ENCODE data around the gene HECTD3.

Gene HECTD3

DNA sequence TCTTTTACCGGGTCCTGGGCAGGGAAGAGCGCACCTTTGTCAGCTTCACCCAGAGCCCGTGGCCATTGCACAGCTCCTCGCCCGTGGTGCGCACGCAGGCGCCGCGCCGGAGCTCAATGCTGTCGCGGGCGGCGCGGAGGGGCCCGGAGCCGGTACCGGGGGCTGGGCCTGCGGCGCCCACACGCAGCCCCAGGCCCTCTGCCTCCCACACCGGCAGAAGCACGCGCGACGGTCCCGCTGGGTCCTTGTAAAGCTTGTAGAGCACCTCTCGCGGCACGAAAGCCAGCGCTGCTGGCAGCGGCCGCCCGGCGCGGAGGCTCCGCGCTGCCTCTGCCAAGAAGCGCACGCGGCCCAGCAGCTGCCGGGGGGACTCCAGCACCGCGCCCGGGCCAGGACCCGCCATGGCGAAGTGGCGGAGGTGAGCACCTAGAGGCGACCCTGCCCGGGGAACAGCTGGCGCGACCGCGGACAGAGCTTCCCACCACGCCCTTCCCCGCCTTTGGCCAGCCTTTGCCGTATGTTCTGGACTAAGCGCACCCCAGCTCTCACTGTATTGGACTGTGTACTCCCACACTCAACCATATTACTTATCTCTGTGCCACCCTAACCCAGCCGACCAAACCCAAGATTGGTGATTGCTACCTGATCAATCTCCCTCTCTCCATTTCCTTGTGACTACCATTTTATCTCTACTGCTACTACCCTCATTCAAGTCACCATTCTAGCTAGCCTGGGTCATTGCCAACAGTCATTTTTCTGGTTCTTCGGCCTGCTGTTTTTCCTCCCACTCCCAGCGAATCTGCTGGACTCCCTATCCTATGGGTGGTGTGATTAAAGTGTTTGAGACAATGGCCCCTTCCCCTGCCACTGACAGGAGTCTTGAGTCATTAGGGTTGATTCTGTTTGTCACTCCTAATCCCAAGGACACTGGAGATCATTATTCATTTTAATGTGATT lies at the start of gene HECTD3:
HECTD3 (minus strand) TSS at position 470 of the 957 bp plus-strand sequence; CDS start at position 403, 67 bp downstream.
- in situ Hi-C loops (cut with MboI; ENCODE audit: low pct_unique_long_range_greater_than_20kb, low sequenced_read_pairs), result loop anchor here (10.0 kb wide), 2 partner anchors 284 to 484 kb away; partner anchors contain the start of gene TESK2
- DNase-seq, result peak; percentile 85

DNA sequence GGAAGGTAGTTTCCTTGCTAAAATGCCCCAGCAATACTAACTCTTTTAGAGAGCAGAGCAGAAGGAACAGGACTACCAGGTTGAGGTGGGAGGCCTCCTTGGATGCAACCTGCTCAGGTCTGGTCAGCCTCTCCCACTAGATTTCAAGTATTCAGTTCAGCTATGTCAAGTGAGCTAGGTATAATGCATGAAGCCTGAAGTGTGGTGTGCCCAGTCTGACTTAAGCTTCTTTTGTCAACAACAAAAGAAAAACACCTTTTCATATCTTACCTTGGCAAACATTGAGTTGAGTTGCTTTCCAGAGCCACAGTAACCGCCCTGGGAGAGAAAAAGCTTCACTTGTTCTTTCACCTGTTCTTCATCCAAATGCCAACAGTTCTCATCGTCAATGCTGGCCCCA lies 48.7 kb upstream of the HECTD3 start:
- in situ Hi-C loops (cut with MboI; ENCODE audit: low pct_unique_long_range_greater_than_20kb, low sequenced_read_pairs), result no loop called here

DNA sequence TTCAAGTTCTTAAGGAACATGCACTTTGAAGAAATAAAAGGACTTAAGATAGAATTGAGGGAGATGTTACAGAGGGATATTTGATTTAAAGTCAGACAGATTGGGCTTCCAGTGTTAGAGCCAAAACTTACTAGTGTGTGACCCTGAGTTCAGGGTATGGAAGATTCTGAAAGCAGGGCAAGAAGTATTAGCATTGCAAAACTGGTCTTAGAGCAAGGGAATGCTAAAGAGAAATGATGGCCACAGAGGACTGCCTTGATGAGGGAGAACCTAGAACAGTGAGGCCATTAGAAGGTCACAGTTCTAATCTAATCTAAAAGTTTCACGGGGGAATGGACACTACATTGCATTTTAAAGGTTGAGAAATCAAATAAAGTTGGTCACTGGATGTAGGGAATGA lies 46.4 kb upstream of the HECTD3 start:
- in situ Hi-C loops (cut with MboI; ENCODE audit: low pct_unique_long_range_greater_than_20kb, low sequenced_read_pairs), result no loop called here
- DNase-seq, result no peak

More for the DNA sequence above, 48.7 kb upstream of the HECTD3 start:
- DNase-seq, result no peak

GRCh38 chr1:45051005-45051772 lies 40.1 kb upstream of the HECTD3 start:
- in situ Hi-C loops (cut with MboI; ENCODE audit: low pct_unique_long_range_greater_than_20kb, low sequenced_read_pairs), result no loop called here
- no peak for DNase-seq

GRCh38 chr1:45047032-45047431 lies 35.9 kb upstream of the HECTD3 start:
- DNase-seq, result no peak
- in situ Hi-C loops (cut with MboI; ENCODE audit: low pct_unique_long_range_greater_than_20kb, low sequenced_read_pairs), result no loop called here

DNA sequence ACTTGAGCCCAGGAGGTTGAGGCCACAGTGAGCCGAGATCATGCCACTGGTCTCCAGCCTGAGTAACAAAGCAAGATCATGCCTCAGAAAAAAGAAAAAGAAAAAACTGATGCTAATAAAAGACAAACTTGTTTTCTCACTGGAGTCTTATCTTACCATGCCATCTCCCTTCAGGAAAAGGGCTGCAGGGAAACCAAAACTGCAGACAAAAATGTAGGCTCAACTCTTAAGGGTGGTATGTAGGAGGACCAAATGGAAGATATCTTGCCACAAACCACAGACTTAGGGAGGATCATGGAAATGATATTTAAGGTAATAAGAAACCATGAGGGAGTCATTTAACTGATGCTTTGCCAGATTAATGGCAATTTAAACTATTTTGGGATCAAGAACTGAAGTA lies 33.8 kb upstream of the HECTD3 start:
- no peak for DNase-seq
- in situ Hi-C loops (cut with MboI; ENCODE audit: low pct_unique_long_range_greater_than_20kb, low sequenced_read_pairs), result no loop called here

DNA sequence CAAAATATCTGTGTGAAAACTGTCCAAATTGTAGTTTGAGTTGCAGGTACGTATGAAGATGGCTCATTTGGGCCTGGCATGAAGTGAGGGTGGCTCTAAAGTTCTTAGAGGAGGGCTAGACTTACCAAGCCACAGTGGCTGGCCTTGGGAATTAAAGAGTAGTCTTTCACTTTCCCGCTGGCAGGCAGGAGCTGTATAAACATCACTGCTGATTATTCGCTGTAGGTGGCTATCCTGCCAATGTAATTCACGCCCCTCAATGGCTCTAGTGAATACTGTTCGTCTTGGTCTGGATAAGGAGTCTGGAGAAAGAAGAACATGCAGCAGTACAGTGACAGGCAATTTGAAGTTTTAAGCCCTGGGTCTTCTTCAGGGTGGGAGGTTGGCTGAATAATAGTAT lies 32.0 kb upstream of the HECTD3 start:
- DNase-seq, result no peak
- in situ Hi-C loops (cut with MboI; ENCODE audit: low pct_unique_long_range_greater_than_20kb, low sequenced_read_pairs), result no loop called here

DNA sequence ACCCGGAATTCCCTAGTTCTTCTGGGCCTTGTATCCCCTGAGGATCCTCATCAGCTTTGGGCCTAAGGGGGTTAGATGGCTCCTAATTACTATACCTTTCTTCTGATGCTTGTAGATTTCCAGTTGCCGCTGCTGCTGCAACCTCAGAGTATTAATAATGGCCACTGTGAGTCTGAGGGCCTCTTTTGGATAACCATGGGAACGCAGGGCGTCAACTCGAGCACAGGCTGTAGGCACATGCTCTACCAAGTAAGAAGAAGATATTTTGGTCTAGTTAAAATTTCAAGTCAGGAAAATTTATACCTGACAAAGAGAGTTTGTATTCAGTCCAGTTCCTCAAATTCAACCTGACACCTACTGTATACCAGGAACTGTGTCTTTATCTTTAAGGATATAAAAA lies 29.2 kb upstream of the HECTD3 start:
- in situ Hi-C loops (cut with MboI; ENCODE audit: low pct_unique_long_range_greater_than_20kb, low sequenced_read_pairs), result no loop called here
- no peak for DNase-seq

DNA sequence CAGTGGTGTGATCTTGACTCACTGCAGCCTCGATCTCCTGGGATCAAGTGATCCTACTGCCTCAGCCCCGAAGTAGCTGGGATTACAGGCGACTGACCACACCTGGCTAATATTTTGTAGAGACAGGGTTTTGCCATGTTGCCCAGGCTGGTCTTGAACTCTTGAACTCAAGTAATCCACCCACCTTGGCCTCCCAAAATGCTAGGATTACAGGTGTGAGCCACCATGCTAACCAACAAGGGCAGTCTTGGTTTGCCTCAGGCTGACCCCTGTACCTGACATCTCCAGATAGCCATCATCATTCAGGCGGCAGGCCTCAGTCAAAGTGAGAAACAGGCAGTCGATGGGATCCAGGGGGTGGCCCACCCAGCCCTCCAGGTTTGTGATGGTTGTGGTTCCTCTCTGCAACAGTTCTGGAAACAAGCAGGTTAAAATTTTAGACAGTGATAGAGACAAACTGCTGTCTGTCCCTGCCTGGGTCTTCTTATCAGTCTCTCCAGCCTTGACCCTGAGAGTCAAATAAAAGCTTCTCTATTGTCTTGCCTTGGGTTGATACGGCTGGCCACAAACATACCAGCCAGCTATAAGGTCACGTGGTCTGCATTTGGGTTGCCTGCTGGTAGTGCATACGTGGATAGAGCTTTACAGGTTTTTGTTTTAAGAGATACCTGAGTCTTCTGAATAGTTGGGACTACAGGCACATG lies 27.7 kb upstream of the HECTD3 start:
- no peak for DNase-seq
- in situ Hi-C loops (cut with MboI; ENCODE audit: low pct_unique_long_range_greater_than_20kb, low sequenced_read_pairs), result no loop called here

- in situ Hi-C loops (cut with MboI; ENCODE audit: low pct_unique_long_range_greater_than_20kb, low sequenced_read_pairs), result no loop called here
- no peak for DNase-seq
These were observed 27.1 kb upstream of the HECTD3 start for GRCh38 chr1:45038240-45038639.

GRCh38 chr1:45037456-45037855 lies 26.3 kb upstream of the HECTD3 start:
- DNase-seq, result no peak
- in situ Hi-C loops (cut with MboI; ENCODE audit: low pct_unique_long_range_greater_than_20kb, low sequenced_read_pairs), result no loop called here

DNA sequence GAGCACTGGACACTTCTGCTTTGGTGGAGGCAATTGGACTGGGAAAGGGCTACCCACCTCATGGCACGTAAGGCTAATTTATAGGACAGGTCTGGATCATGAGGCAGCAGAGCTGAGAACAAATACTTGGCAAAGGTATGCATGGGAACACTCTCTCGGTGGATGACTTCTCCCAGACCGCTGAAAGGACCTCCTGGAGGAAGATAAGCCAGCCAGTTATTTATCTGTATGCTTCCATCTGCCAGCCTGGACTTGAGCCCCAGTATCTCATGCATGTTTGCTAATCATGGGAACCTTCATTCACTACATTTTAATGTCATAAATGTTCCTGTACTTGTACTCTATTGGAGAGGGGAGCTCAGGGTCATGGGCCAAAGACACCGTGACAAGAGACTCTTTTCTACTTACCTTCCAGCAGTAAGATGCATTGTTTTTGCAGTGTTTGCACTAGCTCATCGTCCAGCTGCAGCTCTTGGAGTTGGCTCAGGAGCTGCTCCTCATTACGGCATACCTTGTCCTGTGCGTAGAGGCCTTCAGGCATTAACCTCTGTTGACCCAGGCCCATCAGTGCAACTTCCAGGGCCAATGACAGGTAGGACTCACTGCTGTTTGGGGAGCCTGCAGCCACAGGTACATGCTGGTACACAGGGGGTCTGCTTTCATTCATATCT lies 24.6 kb upstream of the HECTD3 start:
- in situ Hi-C loops (cut with MboI; ENCODE audit: low pct_unique_long_range_greater_than_20kb, low sequenced_read_pairs), result no loop called here
- DNase-seq, result no peak

DNA sequence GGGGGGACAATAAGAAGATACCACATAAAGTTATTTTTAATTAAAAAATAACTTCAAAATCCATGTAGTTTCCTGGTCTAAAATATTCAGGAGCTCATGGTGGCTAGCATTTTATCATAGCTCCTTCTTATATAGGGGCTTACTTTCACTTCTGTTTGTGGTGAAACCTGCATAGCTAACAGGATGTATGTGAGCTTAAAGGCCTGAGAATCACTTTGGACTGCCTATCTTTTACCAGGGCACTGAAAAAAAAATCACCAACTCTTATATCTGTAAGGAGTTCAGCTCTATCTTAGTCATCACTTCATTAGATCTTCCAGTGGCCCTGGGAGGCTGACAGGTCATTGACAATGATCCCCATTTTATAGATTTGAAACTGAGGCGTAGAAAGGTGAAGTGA lies 22.2 kb upstream of the HECTD3 start:
- DNase-seq, result no peak
- in situ Hi-C loops (cut with MboI; ENCODE audit: low pct_unique_long_range_greater_than_20kb, low sequenced_read_pairs), result no loop called here

DNA sequence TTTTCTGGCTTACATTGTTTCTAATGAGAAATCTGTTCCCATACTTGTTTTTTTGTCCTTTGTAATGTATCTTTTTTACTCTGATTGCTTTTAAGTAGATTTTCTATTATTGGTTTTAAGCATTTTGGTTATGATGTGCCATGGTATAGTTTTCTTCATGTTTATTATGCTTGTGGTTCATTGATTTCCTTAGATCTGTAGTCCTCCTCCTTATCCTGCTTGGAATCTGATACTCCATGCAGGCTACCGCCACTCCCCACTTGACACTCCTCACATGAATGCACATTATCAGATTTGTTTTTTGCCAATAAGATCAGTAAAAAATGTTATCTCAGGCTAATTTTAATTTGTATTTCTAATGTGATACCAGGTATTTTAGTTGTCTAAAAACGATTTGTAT lies 21.7 kb upstream of the HECTD3 start:
- in situ Hi-C loops (cut with MboI; ENCODE audit: low pct_unique_long_range_greater_than_20kb, low sequenced_read_pairs), result no loop called here
- DNase-seq, result no peak

- in situ Hi-C loops (cut with MboI; ENCODE audit: low pct_unique_long_range_greater_than_20kb, low sequenced_read_pairs), result no loop called here
- no peak for DNase-seq
These were observed 15.3 kb upstream of the HECTD3 start for GRCh38 chr1:45026446-45026845.

DNA sequence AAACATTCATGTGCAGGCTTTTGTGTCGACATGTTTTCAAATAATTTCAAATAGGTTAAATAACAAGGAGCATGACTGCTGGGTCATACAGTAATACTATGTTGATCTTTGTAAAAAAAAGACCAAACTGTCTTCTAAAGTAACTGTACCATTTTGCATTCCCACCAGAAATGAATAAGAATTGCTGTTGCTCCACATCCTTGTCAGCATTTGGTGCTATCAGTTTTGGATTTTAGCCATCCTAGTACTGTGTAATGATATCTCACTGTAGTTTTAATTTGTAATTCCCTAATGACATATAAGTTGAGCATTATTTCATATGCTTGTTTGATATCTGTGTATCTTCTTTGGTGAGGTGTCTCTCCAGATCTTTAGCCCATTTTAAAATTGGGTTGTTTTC lies 12.5 kb upstream of the HECTD3 start:
- in situ Hi-C loops (cut with MboI; ENCODE audit: low pct_unique_long_range_greater_than_20kb, low sequenced_read_pairs), result no loop called here
- no peak for DNase-seq

GRCh38 chr1:45018599-45019230 lies 7.6 kb upstream of the HECTD3 start:
- DNase-seq, result peak; percentile 55
- in situ Hi-C loops (cut with MboI; ENCODE audit: low pct_unique_long_range_greater_than_20kb, low sequenced_read_pairs), result loop anchor here (10.0 kb wide), 2 partner anchors 276 to 476 kb away; partner anchors contain the start of gene TESK2

DNA sequence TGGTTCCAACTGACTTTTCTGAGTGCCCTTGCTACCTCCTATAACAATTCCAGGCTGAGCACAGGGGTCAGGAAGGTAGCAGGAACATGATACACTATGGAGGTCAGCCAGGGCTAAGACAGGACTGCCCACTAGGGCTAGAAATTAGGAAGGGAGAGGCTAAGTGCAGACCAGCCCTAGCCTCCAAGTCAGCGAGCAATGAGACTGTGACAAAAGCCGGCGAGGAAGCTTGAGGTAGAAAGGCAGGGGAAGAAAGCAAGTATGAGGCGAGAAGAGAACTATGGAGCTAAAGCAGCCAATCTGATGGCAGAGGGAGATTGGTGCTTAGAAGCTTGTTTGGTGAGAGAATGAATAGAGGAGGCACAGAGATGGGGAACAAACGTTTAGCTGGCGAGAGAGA lies 5.6 kb upstream of the HECTD3 start:
- in situ Hi-C loops (cut with MboI; ENCODE audit: low pct_unique_long_range_greater_than_20kb, low sequenced_read_pairs), result loop anchor here (10.0 kb wide), 2 partner anchors 278 to 478 kb away; partner anchors contain the start of gene TESK2
- DNase-seq, result no peak

Data from KBM-7 (cell line).